GM10266 (cell line): ENCODE measurements around the gene AEBP1.

Source experiments
- DNase-seq: peaks from one replicate; pipeline ENCODE4 v3.0.0; 2012; ENCODE audit errors: extremely low spot score
- TF ChIP-seq, protein P1 (sequence below): IDR thresholded peaks from 2 replicates; pipeline ENCODE4 v1.5.1; 2012; ENCODE audit warnings: mild to moderate bottlenecking, low read depth; ENCODE audit not compliant: control insufficient read depth, insufficient read depth; ENCODE audit errors: missing control alignments

AEBP1 gene

DNA sequence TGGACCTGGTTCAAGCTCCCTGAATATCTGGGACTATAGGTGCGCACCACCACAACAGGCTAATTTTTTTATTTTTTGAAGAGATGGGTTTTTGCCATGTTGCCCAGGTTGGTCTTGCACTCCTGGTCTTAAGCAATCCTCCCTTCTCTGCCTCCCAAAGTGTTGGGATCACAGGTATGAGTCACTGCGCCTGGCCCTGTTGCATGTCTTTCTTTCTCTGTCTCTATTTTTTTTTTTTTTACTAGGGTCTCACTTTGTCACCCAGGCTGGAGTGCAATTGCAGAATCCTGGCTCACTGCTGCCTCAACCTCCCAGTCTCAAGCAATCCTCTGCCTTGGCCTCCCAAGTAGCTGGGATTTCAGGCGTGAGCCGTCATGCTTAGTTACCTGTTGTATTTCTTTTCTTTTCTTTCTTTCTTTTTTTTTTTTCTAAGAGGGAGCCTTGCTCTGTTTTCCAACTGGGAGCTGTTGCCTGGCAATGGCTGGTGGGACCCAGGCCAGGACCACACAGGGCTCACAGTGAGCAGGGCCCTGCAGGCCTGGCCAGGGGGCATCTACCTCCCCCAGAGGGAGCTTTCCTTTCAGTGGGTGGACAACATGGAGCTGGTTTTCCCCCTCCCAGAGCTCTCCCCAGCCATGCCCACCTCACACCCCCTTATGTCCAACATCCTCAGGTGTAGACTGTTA lies 30.9 kb downstream of the AEBP1 start:
- no peak for DNase-seq
- TF ChIP-seq, protein P1, sequence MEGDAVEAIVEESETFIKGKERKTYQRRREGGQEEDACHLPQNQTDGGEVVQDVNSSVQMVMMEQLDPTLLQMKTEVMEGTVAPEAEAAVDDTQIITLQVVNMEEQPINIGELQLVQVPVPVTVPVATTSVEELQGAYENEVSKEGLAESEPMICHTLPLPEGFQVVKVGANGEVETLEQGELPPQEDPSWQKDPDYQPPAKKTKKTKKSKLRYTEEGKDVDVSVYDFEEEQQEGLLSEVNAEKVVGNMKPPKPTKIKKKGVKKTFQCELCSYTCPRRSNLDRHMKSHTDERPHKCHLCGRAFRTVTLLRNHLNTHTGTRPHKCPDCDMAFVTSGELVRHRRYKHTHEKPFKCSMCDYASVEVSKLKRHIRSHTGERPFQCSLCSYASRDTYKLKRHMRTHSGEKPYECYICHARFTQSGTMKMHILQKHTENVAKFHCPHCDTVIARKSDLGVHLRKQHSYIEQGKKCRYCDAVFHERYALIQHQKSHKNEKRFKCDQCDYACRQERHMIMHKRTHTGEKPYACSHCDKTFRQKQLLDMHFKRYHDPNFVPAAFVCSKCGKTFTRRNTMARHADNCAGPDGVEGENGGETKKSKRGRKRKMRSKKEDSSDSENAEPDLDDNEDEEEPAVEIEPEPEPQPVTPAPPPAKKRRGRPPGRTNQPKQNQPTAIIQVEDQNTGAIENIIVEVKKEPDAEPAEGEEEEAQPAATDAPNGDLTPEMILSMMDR = no peak

DNA sequence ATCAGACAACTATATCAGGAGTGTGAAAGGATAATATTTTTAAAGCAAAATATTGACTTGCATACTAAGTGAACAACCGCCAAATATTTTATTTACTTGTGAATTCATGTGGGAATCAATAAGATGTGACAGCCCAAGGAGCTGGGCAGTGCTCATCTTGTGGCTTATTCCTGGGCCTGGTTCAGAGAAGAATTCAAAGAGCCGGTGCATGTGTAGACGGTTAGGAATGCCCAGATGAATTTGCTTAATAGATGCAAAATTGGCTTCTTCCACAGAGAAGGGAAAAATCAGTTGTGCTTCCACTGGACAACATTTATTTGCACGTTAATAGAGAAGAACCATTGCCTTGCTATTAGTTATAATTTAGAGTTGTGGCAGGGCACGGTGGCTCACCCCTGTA lies 32.6 kb downstream of the AEBP1 start:
- TF ChIP-seq, protein P1 = no peak
- DNase-seq = no peak

DNA sequence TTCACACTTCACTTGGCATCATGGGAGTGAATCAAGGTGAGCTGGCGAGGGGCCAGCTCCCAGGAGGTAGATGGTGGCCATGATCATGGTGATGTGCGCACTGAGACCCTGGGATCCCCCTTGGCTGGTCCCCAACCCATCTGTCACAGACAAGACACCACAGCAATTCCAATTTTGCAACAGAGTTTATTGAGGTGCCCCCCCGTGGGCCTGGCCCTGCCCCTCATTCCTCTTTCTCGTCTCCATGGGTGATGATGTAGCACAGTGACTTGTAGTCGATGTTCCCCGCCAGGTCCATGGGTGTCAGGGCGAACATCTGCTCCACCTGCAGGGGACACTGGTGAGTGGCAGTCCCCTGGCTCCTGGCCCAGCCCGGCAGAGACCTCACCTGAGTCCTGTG lies 34.6 kb downstream of the AEBP1 start:
- DNase-seq = no peak
- TF ChIP-seq, protein P1 = no peak

DNA sequence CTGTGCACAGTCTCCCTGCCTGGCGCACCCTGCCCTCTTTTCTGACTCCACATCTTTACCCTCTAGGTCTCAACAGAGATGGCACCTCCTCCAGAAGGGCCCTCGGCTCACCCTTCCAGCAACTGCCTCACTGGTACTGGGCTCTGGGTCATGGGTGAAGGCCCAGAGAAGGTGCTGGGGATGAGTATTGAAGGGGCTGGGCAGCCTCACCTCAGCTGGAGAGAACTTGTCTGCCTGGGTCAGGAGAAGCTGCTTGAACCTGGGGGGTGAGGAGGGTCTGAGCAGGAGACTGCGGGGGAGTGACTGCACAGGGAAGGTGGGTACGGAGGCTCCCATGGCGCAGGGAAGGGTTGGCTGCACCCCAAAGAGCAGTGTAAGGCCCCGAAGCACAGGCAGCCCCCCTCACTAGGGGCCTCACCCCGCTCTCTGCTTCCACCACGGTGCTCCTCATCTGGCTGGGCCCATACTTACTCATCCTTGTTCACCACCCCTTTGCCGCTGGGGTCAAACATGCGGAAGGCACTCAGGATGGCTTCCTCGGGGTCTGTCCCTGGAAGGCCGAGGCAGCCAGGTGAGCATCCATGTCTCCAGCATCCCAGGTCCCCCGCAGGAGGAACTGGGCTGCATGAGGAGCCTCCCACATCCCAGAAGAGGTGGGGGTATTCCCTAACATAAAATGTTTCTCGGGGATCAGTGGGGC lies 35.3 kb downstream of the AEBP1 start:
- DNase-seq = no peak
- TF ChIP-seq, protein P1 = no peak

DNA sequence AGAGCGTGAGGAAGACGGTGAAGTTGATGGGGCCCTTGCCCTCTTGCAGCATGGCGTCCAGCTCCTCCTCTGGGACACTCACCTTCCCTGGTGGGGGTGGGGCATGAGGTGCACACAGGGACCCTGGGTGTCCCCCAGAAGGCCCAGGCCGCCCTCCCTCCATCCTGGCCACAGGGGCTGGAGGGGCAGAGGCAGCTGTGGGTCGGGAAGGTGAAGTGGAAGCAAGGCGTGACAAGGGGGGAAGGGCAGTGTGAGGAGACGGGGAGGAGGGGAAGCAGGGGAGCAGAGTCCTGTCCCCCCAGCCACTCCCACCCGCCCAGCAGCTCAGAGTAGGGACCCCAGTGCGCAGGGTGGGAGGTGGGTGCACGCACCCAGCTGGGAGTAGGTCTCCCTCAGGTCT lies 36.2 kb downstream of the AEBP1 start:
- DNase-seq = no peak
- TF ChIP-seq, protein P1 = no peak

DNA sequence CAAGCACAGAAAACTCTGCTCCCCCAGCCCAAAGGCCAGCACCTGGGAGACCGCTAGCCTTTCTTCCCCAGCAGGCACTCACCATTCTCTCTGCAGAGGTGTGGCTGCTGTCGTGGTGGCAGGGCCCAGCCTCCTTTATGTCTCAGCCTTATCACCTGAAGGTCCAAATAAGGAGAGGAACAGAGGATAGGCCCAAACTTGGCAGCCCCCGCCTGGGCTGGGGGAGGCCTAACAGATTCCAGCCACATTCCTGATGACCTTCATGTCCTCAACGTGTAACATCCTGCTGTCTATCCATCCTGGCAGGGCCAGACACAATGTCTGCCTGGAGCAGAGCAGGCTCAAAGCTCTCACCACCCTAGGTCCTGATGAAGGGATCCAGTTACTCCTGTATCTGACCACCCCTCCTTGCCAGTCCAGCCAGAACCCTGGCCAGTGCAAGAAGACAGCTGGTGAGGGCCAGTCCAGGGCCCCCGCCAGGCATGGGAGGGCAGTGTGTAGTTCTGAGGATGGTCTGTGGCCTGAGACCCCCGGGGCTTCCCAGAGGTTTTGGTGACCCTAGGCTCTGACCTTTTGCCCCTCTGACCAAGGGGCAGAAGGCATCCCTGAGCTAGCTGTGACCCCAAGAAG lies 37.2 kb downstream of the AEBP1 start, which contains the start of gene MYL7:
TSS of gene MYL7 (minus strand) at position 112 of the 630 bp plus-strand sequence. CDS start at position 85, 27 bp downstream.
- TF ChIP-seq, protein P1 = no peak
- no peak for DNase-seq

DNA sequence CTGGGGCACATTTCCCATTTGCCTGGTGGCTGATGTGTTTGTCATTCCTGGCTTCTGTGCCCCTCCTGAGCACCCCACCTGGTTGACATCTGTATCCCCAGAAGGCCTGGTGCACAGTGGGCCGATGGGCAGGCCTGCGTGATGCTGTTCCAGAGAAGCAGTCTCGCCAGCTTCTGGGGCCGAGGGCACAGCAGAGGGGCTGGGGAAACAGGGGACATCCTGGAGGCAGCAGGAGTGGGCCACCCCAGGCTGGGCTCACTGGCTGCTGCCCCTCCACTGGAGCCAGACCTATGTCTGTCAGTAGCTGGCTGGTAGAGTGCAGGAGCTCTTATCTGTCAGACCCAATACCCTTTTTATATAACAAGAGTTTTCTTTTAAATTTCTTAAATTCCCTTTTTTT lies 37.9 kb downstream of the AEBP1 start:
- TF ChIP-seq, protein P1 = no peak
- DNase-seq = no peak
